GM12878 (cell line): ENCODE results near the gene PSMB8. TPM values are rescaled to one million over a fixed set of nuclear protein-coding genes. Genes with fewer than 3 reads are reported as not detected.

Source experiments
- ASH2L ChIP-seq: fragments of 300-600, 200-600 bp; sonication (generic); IDR thresholded peaks from 2 replicates; pipeline ENCODE4 v1.6.1; 2017; ENCODE audit warnings: low read depth, mild to moderate bottlenecking, borderline replicate concordance
- BMI1 ChIP-seq: fragments of 450-650 bp; IDR thresholded peaks from 2 replicates; pipeline ENCODE4 v1.6.1; 2016; ENCODE audit warnings: mild to moderate bottlenecking, moderate library complexity, borderline replicate concordance
- EP300 ChIP-seq, 2 experiments: fragments of 150-350 bp in 1 of 2; IDR thresholded peaks; 2 replicates each; pipeline ENCODE4 v1.6.1; 2011 to 2012; ENCODE audit warnings: low read depth in 2 of 2, low read length in 2 of 2, borderline replicate concordance in 1 of 2, improper control_type of control experiment in 1 of 2, inconsistent platforms in 1 of 2; ENCODE audit not compliant: control insufficient read depth in 1 of 2
- IKZF2 ChIP-seq, 2 experiments: fragments of 450-650 bp; IDR thresholded peaks; 2 replicates each; pipeline ENCODE4 v1.6.1; 2017; ENCODE audit warnings: mild to moderate bottlenecking in 2 of 2, moderate library complexity in 2 of 2
- KAT2A ChIP-seq: conservative IDR thresholded peaks from 2 replicates; pipeline ENCODE4 v1.6.1; 2011; ENCODE audit warnings: low read depth, low read length; ENCODE audit not compliant: control insufficient read depth
- RCOR1 ChIP-seq: conservative IDR thresholded peaks from 2 replicates; pipeline ENCODE4 v1.6.1; 2012; ENCODE audit warnings: low read depth, low read length, improper control_type of control experiment
- SIN3A ChIP-seq: IDR thresholded peaks from 2 replicates; pipeline ENCODE4 v1.6.1; 2012; ENCODE audit warnings: low read depth, low read length, improper control_type of control experiment
- SREBF2 ChIP-seq: IDR thresholded peaks from 2 replicates; pipeline ENCODE4 v1.6.1; 2012; ENCODE audit warnings: mild to moderate bottlenecking, low read length
- WRNIP1 ChIP-seq: IDR thresholded peaks from 2 replicates; pipeline ENCODE4 v1.6.1; 2011; ENCODE audit warnings: low read depth, low read length, improper control_type of control experiment, borderline replicate concordance
- ZBED1 ChIP-seq: IDR thresholded peaks from 2 replicates; pipeline ENCODE4 v1.6.1; 2016; ENCODE audit warnings: borderline replicate concordance
- polyA plus RNA-seq, 11 experiments: library from polyadenylated mRNA; depleted of rRNA in 4 of 11; unstranded in 6 of 11; stranded (reverse) in 5 of 11; fragments of >200 nt; fragmentation: Nextera tagmentation in 4 of 11; fragmentation: Illumina TruSeq in 1 of 11; extraction: Ambion mirVana in 4 of 11; extraction: Trizol in 1 of 11; gene quantifications; 1 replicate in 1 of 11; 2 replicates in 10 of 11; pipeline versions ENCODE4 v1.2.1 to v1.2.3, GENCODE V29; 2011 to 2016; ENCODE audit warnings: inconsistent platforms in 2 of 11, missing spikeins in 2 of 11, low read depth in 1 of 11
- total RNA-seq, 4 experiments: library from RNA; depleted of rRNA in 3 of 4; stranded (reverse); fragments of >200 nt in 3 of 4; fragmentation: Illumina TruSeq in 1 of 4; extraction: Trizol in 1 of 4; gene quantifications; 2 replicates each; pipeline versions ENCODE4 v1.2.1 to v1.2.3, GENCODE V29; 2013 to 2021
- TF ChIP-seq, protein P1 (sequence below): fragments of 450-650 bp; formaldehyde crosslinking; IDR thresholded peaks from 2 replicates; pipeline ENCODE4 v1.4.0; 2020; ENCODE audit warnings: mild to moderate bottlenecking, moderate library complexity
- TF ChIP-seq, protein P2 (sequence below): IDR thresholded peaks from 2 replicates; pipeline ENCODE4 v1.6.1; 2011; ENCODE audit warnings: low read depth, mild to moderate bottlenecking, low read length, moderate library complexity, borderline replicate concordance; ENCODE audit errors: extremely low read depth
- TF ChIP-seq, protein P3 (sequence below): fragments of 450-650 bp; IDR thresholded peaks from 2 replicates; pipeline ENCODE4 v1.6.1; 2017; ENCODE audit warnings: borderline replicate concordance
- TF ChIP-seq, protein P4 (sequence below): fragments of 450-650 bp; IDR thresholded peaks from 2 replicates; pipeline ENCODE4 v1.6.1; 2017; ENCODE audit warnings: antibody characterized with exemption, mild to moderate bottlenecking, moderate library complexity
- TF ChIP-seq, protein P5 (sequence below): IDR thresholded peaks from 2 replicates; pipeline ENCODE4 v1.6.1; 2011; ENCODE audit warnings: borderline replicate concordance, low read depth, mild to moderate bottlenecking, moderate library complexity, mixed read lengths, low read length; ENCODE audit not compliant: insufficient read depth; ENCODE audit errors: extremely low read length

The PSMB8 gene
- total and polyA plus RNA-seq, 10 of the 15 experiments (the other 5 are each of a cell fraction or from before 2014, with no cell fraction given): 304 to 557 (median 379) TPM

DNA sequence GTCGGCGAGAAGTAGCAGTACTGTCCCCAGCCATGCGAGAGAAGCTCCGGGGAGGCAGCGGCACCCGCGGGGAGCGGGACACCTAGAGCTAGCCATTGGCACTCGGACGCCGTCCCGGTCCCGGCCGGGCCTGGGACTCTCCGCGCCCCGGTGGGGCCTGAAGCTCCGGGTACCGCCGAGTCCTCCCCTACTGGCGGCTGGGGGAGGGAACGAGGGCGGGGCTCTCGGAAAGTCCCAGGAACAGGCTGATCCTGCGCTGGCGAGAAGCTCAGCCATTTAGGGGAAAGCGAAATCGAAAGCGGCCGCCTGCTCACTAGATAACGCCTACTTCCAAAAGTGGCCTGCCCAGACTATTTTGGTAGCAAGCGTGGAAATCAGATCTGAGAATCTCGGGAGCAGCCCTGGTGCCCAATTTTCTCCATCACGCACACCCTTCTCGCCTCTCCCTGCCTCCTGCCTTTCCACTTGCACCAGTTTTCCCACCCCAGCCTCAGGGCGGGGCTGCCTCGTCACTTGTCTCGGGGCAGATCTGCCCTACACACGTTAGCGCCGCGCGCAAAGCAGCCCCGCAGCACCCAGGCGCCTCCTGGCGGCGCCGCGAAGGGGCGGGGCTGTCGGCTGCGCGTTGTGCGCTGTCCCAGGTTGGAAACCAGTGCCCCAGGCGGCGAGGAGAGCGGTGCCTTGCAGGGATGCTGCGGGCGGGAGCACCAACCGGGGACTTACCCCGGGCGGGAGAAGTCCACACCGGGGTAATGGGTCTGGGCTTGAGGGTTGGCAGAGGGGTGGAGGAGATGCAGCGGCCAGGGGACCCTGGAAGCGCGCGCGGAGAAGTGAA lies 9.9 kb upstream of the PSMB8 start, which contains the start of the genes PSMB9 and TAP1 (continued):
- 0 out of 2 replicates have a peak, but pooled peaks have one; percentile 30 for TF ChIP-seq ZBED1
- peak; percentile 85; the same call in 1 of the 2 replicates for TF ChIP-seq RCOR1
- TF ChIP-seq SREBF2: no peak
- TF ChIP-seq, protein P1, sequence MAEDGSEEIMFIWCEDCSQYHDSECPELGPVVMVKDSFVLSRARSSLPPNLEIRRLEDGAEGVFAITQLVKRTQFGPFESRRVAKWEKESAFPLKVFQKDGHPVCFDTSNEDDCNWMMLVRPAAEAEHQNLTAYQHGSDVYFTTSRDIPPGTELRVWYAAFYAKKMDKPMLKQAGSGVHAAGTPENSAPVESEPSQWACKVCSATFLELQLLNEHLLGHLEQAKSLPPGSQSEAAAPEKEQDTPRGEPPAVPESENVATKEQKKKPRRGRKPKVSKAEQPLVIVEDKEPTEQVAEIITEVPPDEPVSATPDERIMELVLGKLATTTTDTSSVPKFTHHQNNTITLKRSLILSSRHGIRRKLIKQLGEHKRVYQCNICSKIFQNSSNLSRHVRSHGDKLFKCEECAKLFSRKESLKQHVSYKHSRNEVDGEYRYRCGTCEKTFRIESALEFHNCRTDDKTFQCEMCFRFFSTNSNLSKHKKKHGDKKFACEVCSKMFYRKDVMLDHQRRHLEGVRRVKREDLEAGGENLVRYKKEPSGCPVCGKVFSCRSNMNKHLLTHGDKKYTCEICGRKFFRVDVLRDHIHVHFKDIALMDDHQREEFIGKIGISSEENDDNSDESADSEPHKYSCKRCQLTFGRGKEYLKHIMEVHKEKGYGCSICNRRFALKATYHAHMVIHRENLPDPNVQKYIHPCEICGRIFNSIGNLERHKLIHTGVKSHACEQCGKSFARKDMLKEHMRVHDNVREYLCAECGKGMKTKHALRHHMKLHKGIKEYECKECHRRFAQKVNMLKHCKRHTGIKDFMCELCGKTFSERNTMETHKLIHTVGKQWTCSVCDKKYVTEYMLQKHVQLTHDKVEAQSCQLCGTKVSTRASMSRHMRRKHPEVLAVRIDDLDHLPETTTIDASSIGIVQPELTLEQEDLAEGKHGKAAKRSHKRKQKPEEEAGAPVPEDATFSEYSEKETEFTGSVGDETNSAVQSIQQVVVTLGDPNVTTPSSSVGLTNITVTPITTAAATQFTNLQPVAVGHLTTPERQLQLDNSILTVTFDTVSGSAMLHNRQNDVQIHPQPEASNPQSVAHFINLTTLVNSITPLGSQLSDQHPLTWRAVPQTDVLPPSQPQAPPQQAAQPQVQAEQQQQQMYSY (CRISPR knock-in tag): no peak
- no peak for TF ChIP-seq KAT2A
- TF ChIP-seq WRNIP1: no peak
- peak; percentile 50; the same call in 1 of the 2 replicates for TF ChIP-seq ASH2L
- TF ChIP-seq BMI1: no peak
- TF ChIP-seq, protein P2, sequence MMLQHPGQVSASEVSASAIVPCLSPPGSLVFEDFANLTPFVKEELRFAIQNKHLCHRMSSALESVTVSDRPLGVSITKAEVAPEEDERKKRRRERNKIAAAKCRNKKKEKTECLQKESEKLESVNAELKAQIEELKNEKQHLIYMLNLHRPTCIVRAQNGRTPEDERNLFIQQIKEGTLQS: no peak
- TF ChIP-seq, protein P3, sequence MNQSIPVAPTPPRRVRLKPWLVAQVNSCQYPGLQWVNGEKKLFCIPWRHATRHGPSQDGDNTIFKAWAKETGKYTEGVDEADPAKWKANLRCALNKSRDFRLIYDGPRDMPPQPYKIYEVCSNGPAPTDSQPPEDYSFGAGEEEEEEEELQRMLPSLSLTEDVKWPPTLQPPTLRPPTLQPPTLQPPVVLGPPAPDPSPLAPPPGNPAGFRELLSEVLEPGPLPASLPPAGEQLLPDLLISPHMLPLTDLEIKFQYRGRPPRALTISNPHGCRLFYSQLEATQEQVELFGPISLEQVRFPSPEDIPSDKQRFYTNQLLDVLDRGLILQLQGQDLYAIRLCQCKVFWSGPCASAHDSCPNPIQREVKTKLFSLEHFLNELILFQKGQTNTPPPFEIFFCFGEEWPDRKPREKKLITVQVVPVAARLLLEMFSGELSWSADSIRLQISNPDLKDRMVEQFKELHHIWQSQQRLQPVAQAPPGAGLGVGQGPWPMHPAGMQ: no peak
- peak; percentile 91 for TF ChIP-seq SIN3A
- TF ChIP-seq, protein P4, sequence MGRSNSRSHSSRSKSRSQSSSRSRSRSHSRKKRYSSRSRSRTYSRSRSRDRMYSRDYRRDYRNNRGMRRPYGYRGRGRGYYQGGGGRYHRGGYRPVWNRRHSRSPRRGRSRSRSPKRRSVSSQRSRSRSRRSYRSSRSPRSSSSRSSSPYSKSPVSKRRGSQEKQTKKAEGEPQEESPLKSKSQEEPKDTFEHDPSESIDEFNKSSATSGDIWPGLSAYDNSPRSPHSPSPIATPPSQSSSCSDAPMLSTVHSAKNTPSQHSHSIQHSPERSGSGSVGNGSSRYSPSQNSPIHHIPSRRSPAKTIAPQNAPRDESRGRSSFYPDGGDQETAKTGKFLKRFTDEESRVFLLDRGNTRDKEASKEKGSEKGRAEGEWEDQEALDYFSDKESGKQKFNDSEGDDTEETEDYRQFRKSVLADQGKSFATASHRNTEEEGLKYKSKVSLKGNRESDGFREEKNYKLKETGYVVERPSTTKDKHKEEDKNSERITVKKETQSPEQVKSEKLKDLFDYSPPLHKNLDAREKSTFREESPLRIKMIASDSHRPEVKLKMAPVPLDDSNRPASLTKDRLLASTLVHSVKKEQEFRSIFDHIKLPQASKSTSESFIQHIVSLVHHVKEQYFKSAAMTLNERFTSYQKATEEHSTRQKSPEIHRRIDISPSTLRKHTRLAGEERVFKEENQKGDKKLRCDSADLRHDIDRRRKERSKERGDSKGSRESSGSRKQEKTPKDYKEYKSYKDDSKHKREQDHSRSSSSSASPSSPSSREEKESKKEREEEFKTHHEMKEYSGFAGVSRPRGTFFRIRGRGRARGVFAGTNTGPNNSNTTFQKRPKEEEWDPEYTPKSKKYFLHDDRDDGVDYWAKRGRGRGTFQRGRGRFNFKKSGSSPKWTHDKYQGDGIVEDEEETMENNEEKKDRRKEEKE: no peak
- TF ChIP-seq EP300 (IDR thresholded peaks at IDR 0.05; ENCODE audit: borderline replicate concordance in 1 of 2, control insufficient read depth in 1 of 2, low read depth in 2 of 2, low read length in 2 of 2): no peak
- TF ChIP-seq, protein P5, sequence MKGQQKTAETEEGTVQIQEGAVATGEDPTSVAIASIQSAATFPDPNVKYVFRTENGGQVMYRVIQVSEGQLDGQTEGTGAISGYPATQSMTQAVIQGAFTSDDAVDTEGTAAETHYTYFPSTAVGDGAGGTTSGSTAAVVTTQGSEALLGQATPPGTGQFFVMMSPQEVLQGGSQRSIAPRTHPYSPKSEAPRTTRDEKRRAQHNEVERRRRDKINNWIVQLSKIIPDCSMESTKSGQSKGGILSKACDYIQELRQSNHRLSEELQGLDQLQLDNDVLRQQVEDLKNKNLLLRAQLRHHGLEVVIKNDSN: no peak
- peak; percentile 90 for TF ChIP-seq IKZF2 (IDR thresholded peaks at IDR 0.05)
